NB4 (cell line): ENCODE measurements around the gene STMND1.

ENCODE experiments used
- MYC ChIP-seq: IDR thresholded peaks from 2 replicates; pipeline ENCODE4 v1.6.1; 2011; ENCODE audit warnings: low read depth, low read length
- POLR2A ChIP-seq: IDR thresholded peaks from 2 replicates; pipeline ENCODE4 v1.6.1; 2011; ENCODE audit warnings: mild to moderate bottlenecking; ENCODE audit not compliant: insufficient read length; ENCODE audit errors: extremely low read depth
- TF ChIP-seq, protein P1 (sequence below): IDR thresholded peaks from one replicate; pipeline ENCODE4 v1.5.1; 2012; ENCODE audit warnings: low read depth, low read length
- TF ChIP-seq, protein P2 (sequence below): IDR thresholded peaks from 2 replicates; pipeline ENCODE4 v1.6.1; 2011; ENCODE audit warnings: low read depth, low read length

DNA sequence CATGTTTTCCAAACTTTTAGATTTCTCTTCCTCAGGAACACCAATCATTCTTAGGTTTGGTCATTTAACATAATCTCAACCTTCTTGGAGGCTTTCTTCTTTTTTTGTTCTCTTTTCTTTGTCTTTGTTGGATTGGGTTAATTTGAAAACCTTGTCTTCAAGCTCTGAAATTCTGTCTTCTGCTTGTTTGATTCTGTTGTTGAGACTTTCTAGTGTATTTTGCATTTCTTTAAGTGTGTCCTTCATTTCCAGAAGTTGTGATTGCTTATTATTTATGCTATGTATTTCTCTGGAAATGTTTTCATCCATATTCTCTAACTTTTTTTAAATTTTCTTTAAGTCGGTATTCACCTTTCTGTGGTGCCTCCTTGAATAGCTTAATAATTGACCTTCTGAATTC lies 42.2 kb downstream of the STMND1 start:
- no peak for TF ChIP-seq POLR2A
- TF ChIP-seq, protein P1, sequence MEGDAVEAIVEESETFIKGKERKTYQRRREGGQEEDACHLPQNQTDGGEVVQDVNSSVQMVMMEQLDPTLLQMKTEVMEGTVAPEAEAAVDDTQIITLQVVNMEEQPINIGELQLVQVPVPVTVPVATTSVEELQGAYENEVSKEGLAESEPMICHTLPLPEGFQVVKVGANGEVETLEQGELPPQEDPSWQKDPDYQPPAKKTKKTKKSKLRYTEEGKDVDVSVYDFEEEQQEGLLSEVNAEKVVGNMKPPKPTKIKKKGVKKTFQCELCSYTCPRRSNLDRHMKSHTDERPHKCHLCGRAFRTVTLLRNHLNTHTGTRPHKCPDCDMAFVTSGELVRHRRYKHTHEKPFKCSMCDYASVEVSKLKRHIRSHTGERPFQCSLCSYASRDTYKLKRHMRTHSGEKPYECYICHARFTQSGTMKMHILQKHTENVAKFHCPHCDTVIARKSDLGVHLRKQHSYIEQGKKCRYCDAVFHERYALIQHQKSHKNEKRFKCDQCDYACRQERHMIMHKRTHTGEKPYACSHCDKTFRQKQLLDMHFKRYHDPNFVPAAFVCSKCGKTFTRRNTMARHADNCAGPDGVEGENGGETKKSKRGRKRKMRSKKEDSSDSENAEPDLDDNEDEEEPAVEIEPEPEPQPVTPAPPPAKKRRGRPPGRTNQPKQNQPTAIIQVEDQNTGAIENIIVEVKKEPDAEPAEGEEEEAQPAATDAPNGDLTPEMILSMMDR: no peak
- TF ChIP-seq, protein P2, sequence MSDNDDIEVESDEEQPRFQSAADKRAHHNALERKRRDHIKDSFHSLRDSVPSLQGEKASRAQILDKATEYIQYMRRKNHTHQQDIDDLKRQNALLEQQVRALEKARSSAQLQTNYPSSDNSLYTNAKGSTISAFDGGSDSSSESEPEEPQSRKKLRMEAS: no peak
- no peak for TF ChIP-seq MYC
